Natural killer cell treated with Interleukin-12 subunit alpha and Interleukin-12 subunit beta and Interleukin-15 and Interleukin-18, amount 100 ng/mL, for 72 hours (primary cell): ENCODE results near the gene GATAD2B. TPM values are rescaled to one million over a fixed set of nuclear protein-coding genes. Genes with fewer than 3 reads are reported as not detected.

Experiments used
- ATAC-seq, 2 donors: fragments of 150-1000 bp; cut with Tn5 transposase in 1 of 2; sonication (Bioruptor Pico), chemical (Tn5 transposase) in 1 of 2; 2 replicates each; pipeline ENCODE4 v1.10.0; 2021
- DNase-seq: peaks from one replicate; pipeline ENCODE4 v3.0.0; 2022; ENCODE audit warnings: low spot score
- H3K27ac Mint-ChIP-seq, 2 donors: 1 replicate in 1 of 2; 2 replicates in 1 of 2; pipeline ENCODE4 v1.8.0; 2022; ENCODE audit warnings: mixed read lengths in 2 of 2, mild to moderate bottlenecking in 1 of 2, moderate library complexity in 1 of 2
- H3K27me3 Mint-ChIP-seq, 2 donors: 1 replicate in 1 of 2; 2 replicates in 1 of 2; pipeline ENCODE4 v1.8.0; 2022; ENCODE audit warnings: mixed read lengths in 2 of 2
- H3K36me3 Mint-ChIP-seq: one replicate; pipeline ENCODE4 v1.8.0; 2022; ENCODE audit warnings: mixed read lengths
- H3K4me1 Mint-ChIP-seq, 2 donors: 1 replicate in 1 of 2; 2 replicates in 1 of 2; pipeline ENCODE4 v1.8.0; 2022; ENCODE audit warnings: low read depth in 2 of 2, mixed read lengths in 2 of 2, mild to moderate bottlenecking in 1 of 2
- H3K4me3 Mint-ChIP-seq: one replicate; pipeline ENCODE4 v1.8.0; 2022; ENCODE audit warnings: mixed read lengths
- H3K9me3 Mint-ChIP-seq: 2 replicates; pipeline ENCODE4 v1.8.0; 2022; ENCODE audit warnings: mixed read lengths
- total RNA-seq, 2 donors: library from RNA; stranded (reverse); gene quantifications; one replicate each; pipeline ENCODE4 v1.2.3, GENCODE V29; 2022

The GATAD2B gene
- total RNA-seq, 2 donors from 2014 or later: 58.5 to 76.6 TPM

GRCh38 chr1:153958961-153959260 is 36.1 kb upstream of the GATAD2B start:
- ATAC-seq (no peak), DNase-seq (no peak)
- Mint-ChIP-seq H3K4me1 (peaks cover 51 to 63% of the 10 kb centered on the region in 2 donors), H3K4me3 (peak overlapping the region; percentile 100), H3K27me3 (no peaks in the 10 kb centered on the region), H3K9me3 (no peaks in the 10 kb centered on the region), H3K36me3 (peaks cover 14% of the 10 kb centered on the region), H3K27ac (peak overlapping the region; percentile 91 to 92)

- Mint-ChIP-seq H3K27ac (peak within 1 kb of the TSS; percentile 91 to 92), H3K36me3 (peaks cover 14% of the 10 kb centered on the region), H3K4me1 (peaks cover 47 to 58% of the 10 kb centered on the region in 2 donors), H3K4me3 (peak within 1 kb of the TSS; percentile 100), H3K27me3 (no peaks in the 10 kb centered on the region), H3K9me3 (no peaks in the 10 kb centered on the region)
- peak; percentile 95 for ATAC-seq
- peak; percentile 98 for DNase-seq
Measured at GRCh38 chr1:153958111-153958960, 35.6 kb upstream of the GATAD2B start, which contains the start of gene CRTC2. Gene CRTC2, minus strand, starts transcription at chr1:153958612. Its CDS starts 115 bp downstream, at chr1:153958497.

DNA sequence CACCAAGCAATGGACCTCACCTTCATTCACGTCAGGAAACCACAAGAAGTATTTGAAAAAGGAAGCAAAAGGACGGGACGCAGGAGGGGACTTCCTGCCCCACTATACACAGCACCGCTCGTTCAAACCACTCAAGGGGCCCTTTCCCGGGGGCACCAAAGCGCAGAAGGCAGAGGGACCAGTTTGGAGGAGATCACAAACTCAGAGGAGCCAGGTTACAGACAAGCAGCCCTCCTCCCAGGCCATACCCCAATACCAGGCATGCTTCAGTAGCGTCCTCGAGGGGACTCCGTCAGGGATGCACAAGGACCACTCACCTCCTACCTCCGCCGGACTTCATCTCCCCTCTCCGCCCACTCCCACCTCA is 35.0 kb upstream of the GATAD2B start:
- Mint-ChIP-seq H3K36me3 (peaks cover 14% of the 10 kb centered on the region), H3K27ac (peak overlapping the region; percentile 91 to 92), H3K4me1 (peaks cover 46 to 54% of the 10 kb centered on the region in 2 donors), H3K4me3 (peak overlapping the region; percentile 100), H3K9me3 (no peaks in the 10 kb centered on the region), H3K27me3 (no peaks in the 10 kb centered on the region)
- ATAC-seq (peak; percentile 34 to 41), DNase-seq (peak; percentile 83)

- H3K36me3 Mint-ChIP-seq: peaks cover 14% of the 10 kb centered on the region
- H3K27me3 Mint-ChIP-seq: no peaks in the 10 kb centered on the region
- H3K4me1 Mint-ChIP-seq: peaks cover 44 to 48% of the 10 kb centered on the region in 2 donors
- no peak for ATAC-seq
- no peaks in the 10 kb centered on the region for H3K9me3 Mint-ChIP-seq
- no peak for DNase-seq
- peak overlapping the region; percentile 100 for H3K4me3 Mint-ChIP-seq
- peak overlapping the region; percentile 91 to 92 for H3K27ac Mint-ChIP-seq
Measured at GRCh38 chr1:153956997-153957715, 34.4 kb upstream of the GATAD2B start.

DNA sequence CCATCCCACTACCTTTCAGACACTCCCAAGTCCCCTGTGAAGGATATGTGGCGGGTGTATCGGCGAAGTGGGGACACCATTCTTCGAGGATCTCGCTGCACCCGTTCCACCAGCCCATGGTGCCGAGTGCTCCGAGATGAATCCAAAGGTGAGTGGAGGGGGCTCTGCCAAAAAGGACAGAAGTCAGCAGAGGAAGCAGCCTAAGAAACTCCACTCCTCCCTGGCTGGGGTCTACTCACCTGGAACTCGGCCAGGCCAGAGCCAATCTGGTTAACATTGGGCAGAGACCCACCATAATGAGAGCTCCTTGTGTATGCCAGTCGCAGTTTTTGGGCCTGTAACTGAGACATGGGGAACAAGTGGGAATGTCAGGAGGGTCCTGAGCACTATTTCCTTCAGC is 32.1 kb upstream of the GATAD2B start:
- H3K27me3 Mint-ChIP-seq: no peaks in the 10 kb centered on the region
- DNase-seq (no peak), ATAC-seq (no peak)
- no peaks in the 10 kb centered on the region for H3K9me3 Mint-ChIP-seq
- H3K36me3 Mint-ChIP-seq: peaks cover 26% of the 10 kb centered on the region
- H3K4me1 Mint-ChIP-seq: peaks cover 47 to 49% of the 10 kb centered on the region in 2 donors
- H3K27ac Mint-ChIP-seq: peak overlapping the region in 1 of 2 donors; percentile 33
- H3K4me3 Mint-ChIP-seq: no peak overlapping the region

GRCh38 chr1:153953859-153954365 is 31.1 kb upstream of the GATAD2B start:
- Mint-ChIP-seq H3K27me3 (no peaks in the 10 kb centered on the region), H3K27ac (peak overlapping the region; percentile 26 to 32), H3K4me1 (peaks cover 47 to 49% of the 10 kb centered on the region in 2 donors), H3K9me3 (no peaks in the 10 kb centered on the region), H3K36me3 (peaks cover 26% of the 10 kb centered on the region), H3K4me3 (peak overlapping the region; percentile 34)
- no peak for ATAC-seq
- DNase-seq: no peak

DNA sequence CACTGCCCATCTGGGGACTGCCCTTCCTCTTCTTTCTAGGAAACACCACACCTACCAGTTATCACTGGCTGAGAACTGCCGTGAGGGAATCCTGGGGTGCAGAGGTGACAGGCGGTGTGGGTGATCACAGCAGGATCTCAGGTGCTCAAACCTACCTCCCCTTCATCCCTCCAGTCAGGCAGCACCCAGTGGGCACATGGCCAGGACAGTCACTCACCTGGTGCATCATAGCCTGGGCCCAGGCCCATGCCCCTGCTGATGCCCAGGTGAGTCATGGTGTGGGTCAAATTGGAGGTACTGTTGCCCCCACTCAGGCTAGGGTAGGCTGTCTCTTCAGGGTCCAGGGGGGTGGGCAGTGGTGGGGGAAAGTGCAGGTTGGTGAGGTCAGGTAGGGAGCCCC is 29.0 kb upstream of the GATAD2B start:
- peak overlapping the region in 1 of 2 donors; percentile 45 for H3K27ac Mint-ChIP-seq
- H3K9me3 Mint-ChIP-seq: no peaks in the 10 kb centered on the region
- peaks cover 38 to 43% of the 10 kb centered on the region in 2 donors for H3K4me1 Mint-ChIP-seq
- H3K4me3 Mint-ChIP-seq: no peak overlapping the region
- no peak for ATAC-seq
- no peaks in the 10 kb centered on the region for H3K27me3 Mint-ChIP-seq
- no peak for DNase-seq
- peaks cover 24% of the 10 kb centered on the region for H3K36me3 Mint-ChIP-seq

DNA sequence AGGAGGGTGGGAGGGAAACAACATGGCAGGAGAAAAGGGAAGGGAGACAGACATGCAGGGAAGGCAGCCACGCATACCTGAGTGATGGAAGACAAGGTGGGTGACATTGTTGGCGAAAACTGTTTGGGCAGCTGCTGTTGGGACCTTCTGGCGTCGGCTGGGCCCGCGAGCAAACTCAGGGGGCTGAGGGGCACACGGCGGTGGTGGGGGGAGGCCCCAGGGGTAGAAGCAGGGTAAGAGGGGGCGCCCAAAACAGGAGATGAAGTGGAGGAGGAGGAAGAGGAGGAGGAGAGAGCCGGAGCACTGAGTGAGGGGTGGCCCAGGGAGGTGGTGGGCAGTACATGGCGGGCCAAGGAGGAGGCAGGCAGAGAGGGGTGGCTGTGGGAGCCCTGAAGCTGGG is 28.4 kb upstream of the GATAD2B start:
- no peak overlapping the region for H3K4me3 Mint-ChIP-seq

DNA sequence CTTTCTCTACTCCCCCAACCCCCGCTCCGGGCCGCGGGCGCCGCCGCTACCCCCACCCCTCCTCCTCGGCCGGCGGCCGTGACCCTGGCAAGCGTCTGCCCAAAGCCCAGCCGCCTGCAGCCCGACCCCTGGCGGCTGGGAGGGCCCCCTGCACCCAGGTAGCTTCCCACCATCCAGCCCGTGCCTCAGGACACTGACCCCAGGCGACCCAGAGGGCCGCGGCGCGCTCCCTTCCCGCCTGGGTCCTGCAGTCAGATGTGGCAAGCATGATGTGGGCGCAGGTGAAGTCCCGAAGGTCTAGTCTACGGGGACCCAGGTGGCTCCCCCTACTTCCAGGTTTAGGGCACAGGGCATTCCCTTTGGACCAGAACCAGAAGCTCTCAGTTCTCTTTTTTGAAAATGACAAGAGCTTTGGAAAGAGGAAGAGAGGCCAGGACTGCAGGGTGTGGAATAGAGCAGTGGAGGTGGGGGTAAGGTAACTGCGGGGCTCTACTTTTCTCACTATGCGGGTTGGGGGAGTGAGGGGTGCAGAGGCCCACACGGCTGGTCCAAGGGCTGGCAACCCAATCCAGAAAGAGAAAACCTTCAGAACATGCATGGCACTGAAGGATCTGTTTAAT is 24.0 kb upstream of the GATAD2B start, which contains the start of gene DENND4B:
Gene DENND4B, minus strand, starts transcription at position 97 of the 620 bp plus-strand sequence. CDS start 2,344 bp downstream, outside the sequence.
- H3K9me3 Mint-ChIP-seq: no peaks in the 10 kb centered on the region
- H3K4me3 Mint-ChIP-seq: peak within 1 kb of the TSS; percentile 92
- peaks cover 45 to 46% of the 10 kb centered on the region in 2 donors for H3K4me1 Mint-ChIP-seq
- ATAC-seq: peak; percentile 82 to 85
- peak within 1 kb of the TSS; percentile 98 for H3K27ac Mint-ChIP-seq
- peak; percentile 87 for DNase-seq
- peaks cover 23% of the 10 kb centered on the region for H3K36me3 Mint-ChIP-seq
- H3K27me3 Mint-ChIP-seq: no peaks in the 10 kb centered on the region

More for the DNA sequence above, 28.4 kb upstream of the GATAD2B start:
- Mint-ChIP-seq H3K27ac (peak overlapping the region in 1 of 2 donors; percentile 60), H3K4me1 (peaks cover 34 to 38% of the 10 kb centered on the region in 2 donors), H3K27me3 (no peaks in the 10 kb centered on the region), H3K36me3 (peaks cover 24% of the 10 kb centered on the region), H3K9me3 (no peaks in the 10 kb centered on the region)
- DNase-seq (no peak), ATAC-seq (no peak)

GRCh38 chr1:153945795-153946621 is 23.2 kb upstream of the GATAD2B start:
- DNase-seq (peak; percentile 89), ATAC-seq (peak; percentile 78 to 82)
- Mint-ChIP-seq H3K36me3 (peaks cover 21% of the 10 kb centered on the region), H3K9me3 (no peaks in the 10 kb centered on the region), H3K4me1 (peaks cover 45 to 46% of the 10 kb centered on the region in 2 donors), H3K4me3 (peak overlapping the region; percentile 92), H3K27ac (peak overlapping the region; percentile 98), H3K27me3 (no peaks in the 10 kb centered on the region)

DNA sequence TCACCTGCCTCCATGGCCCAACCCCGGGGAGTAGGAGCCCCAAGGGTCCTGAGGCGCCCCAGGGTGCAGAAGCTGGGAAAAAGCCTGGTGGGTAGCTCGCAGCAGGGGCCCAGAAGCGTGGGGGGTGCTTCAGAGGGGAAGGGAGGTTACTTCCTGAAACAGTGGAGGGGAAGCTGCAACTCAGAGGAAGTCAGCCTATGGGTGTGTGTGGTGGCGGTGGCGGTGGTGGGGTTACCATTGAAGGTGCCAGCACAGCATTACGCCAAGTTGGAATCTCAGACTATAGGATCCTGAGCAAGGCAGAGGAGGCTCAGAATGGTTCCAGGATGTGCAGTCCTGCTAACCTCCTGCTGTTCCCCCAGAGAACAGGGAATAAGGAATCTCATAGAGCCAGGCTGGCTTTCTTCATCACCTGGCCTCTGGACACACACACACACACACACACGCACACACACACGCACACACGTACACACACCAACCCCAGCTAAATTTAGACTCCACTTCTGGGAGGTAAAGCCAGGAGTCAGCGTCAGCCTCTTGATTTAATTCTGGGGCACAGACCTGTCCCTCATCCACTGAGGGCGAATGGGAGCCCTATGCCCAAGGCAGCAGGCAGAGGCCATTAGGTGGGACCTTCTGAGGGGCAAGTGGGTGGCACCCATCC is 22.5 kb upstream of the GATAD2B start:
- peak; percentile 82 to 84 for ATAC-seq
- Mint-ChIP-seq H3K27me3 (no peaks in the 10 kb centered on the region), H3K27ac (peak overlapping the region; percentile 98), H3K36me3 (peaks cover 17% of the 10 kb centered on the region), H3K9me3 (no peaks in the 10 kb centered on the region), H3K4me3 (peak overlapping the region; percentile 92), H3K4me1 (peaks cover 43 to 44% of the 10 kb centered on the region in 2 donors)
- DNase-seq: peak; percentile 90

- DNase-seq: no peak
- Mint-ChIP-seq H3K27ac (peak overlapping the region; percentile 98), H3K27me3 (no peaks in the 10 kb centered on the region), H3K4me1 (peaks cover 40 to 44% of the 10 kb centered on the region in 2 donors), H3K36me3 (peaks cover 16% of the 10 kb centered on the region), H3K9me3 (no peaks in the 10 kb centered on the region), H3K4me3 (peak overlapping the region; percentile 92)
- ATAC-seq: no peak
Measured at GRCh38 chr1:153944827-153945117, 22.0 kb upstream of the GATAD2B start.
